C4-2B (cell line): ENCODE measurements around the gene FRMD3.
A peak's percentile ranks its signal among the peaks of the same experiment; 100 is the strongest.

Experiments used
- ZFX ChIP-seq: fragments of 450-650 bp; IDR thresholded peaks from 2 replicates; pipeline ENCODE4 v1.6.1; 2017
- TF ChIP-seq, protein P1 (sequence below): fragments of 450-650 bp; conservative IDR thresholded peaks from 2 replicates; pipeline ENCODE4 v1.5.1; 2017; ENCODE audit warnings: mild to moderate bottlenecking

DNA sequence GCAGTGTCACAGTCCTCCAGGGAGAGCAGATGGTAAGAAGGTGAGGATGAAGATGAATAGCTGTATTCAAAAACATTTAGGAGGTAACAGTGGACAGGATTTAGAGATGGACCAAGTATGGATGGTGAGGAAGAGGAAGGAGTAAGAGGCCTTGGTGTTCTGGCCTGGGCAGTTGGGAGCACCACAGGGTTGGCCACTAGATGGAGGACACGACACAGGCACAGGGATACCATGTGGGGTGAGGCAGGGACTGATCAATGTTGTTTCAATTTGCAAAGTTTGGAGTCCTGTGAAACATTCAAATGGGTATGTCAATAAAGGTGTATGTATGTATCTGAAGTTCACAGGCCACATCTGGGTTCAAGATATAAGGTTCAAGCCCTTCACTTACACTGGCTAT, 334.2 kb downstream of the FRMD3 start:
- TF ChIP-seq, protein P1, sequence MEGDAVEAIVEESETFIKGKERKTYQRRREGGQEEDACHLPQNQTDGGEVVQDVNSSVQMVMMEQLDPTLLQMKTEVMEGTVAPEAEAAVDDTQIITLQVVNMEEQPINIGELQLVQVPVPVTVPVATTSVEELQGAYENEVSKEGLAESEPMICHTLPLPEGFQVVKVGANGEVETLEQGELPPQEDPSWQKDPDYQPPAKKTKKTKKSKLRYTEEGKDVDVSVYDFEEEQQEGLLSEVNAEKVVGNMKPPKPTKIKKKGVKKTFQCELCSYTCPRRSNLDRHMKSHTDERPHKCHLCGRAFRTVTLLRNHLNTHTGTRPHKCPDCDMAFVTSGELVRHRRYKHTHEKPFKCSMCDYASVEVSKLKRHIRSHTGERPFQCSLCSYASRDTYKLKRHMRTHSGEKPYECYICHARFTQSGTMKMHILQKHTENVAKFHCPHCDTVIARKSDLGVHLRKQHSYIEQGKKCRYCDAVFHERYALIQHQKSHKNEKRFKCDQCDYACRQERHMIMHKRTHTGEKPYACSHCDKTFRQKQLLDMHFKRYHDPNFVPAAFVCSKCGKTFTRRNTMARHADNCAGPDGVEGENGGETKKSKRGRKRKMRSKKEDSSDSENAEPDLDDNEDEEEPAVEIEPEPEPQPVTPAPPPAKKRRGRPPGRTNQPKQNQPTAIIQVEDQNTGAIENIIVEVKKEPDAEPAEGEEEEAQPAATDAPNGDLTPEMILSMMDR, result peak; percentile 18
- no peak for TF ChIP-seq ZFX
